NOMO-1 (cell line): Measurements from ENCODE around the gene CEP170B.
"Not testable (repeated sequence)": the region's sequence is repeated elsewhere in the genome, so short reads cannot be mapped to it uniquely, and the experiment has no call there.

Source experiments
- DNase-seq, 2 experiments: peaks; one replicate each; lab custom pipeline; 2025; ENCODE audit not compliant: unreplicated experiment in 2 of 2; lab: John Stamatoyannopoulos, UW

The CEP170B gene

GRCh38 chr14:104865081-104865630 is at the start of gene CEP170B:
Gene CEP170B, plus strand, starts transcription at chr14:104865268. Its CDS starts 3,183 bp downstream, at chr14:104868451.
- DNase-seq = no peak

- no peak for DNase-seq
These were observed 48.5 kb upstream of the CEP170B start for GRCh38 chr14:104816616-104816884.

- DNase-seq = no peak
These were observed 46.9 kb upstream of the CEP170B start for GRCh38 chr14:104817930-104818713.

- no peak for DNase-seq
These were observed 46.3 kb upstream of the CEP170B start for GRCh38 chr14:104818714-104819161.

- DNase-seq = no peak
These were observed 45.7 kb upstream of the CEP170B start for GRCh38 chr14:104819361-104819781.

GRCh38 chr14:104820669-104821228 is 44.3 kb upstream of the CEP170B start:
- DNase-seq = no peak

GRCh38 chr14:104821229-104821945 is 43.7 kb upstream of the CEP170B start:
- no peak for DNase-seq

- DNase-seq = no peak
These were observed 43.0 kb upstream of the CEP170B start for GRCh38 chr14:104821971-104822608.

GRCh38 chr14:104822821-104823615 is 42.0 kb upstream of the CEP170B start:
- no peak for DNase-seq

GRCh38 chr14:104824353-104824997 is 40.6 kb upstream of the CEP170B start:
- no peak for DNase-seq

- DNase-seq = peak; percentile 53 to 91
These were observed 38.7 kb upstream of the CEP170B start for GRCh38 chr14:104826189-104826860.

GRCh38 chr14:104826861-104827176 is 38.2 kb upstream of the CEP170B start:
- no peak for DNase-seq

- peak; percentile 14 to 15 for DNase-seq
These were observed 37.7 kb upstream of the CEP170B start for GRCh38 chr14:104827177-104828055.

- DNase-seq = no peak
These were observed 34.3 kb upstream of the CEP170B start for GRCh38 chr14:104830781-104831180.

- not testable (repeated sequence) for DNase-seq
These were observed 28.7 kb upstream of the CEP170B start for GRCh38 chr14:104836171-104836935.

GRCh38 chr14:104841730-104842129 is 23.3 kb upstream of the CEP170B start:
- no peak for DNase-seq

GRCh38 chr14:104843006-104843405 is 22.1 kb upstream of the CEP170B start:
- DNase-seq = no peak
